ENCODE measurements around the gene CCNI2.

DNA sequence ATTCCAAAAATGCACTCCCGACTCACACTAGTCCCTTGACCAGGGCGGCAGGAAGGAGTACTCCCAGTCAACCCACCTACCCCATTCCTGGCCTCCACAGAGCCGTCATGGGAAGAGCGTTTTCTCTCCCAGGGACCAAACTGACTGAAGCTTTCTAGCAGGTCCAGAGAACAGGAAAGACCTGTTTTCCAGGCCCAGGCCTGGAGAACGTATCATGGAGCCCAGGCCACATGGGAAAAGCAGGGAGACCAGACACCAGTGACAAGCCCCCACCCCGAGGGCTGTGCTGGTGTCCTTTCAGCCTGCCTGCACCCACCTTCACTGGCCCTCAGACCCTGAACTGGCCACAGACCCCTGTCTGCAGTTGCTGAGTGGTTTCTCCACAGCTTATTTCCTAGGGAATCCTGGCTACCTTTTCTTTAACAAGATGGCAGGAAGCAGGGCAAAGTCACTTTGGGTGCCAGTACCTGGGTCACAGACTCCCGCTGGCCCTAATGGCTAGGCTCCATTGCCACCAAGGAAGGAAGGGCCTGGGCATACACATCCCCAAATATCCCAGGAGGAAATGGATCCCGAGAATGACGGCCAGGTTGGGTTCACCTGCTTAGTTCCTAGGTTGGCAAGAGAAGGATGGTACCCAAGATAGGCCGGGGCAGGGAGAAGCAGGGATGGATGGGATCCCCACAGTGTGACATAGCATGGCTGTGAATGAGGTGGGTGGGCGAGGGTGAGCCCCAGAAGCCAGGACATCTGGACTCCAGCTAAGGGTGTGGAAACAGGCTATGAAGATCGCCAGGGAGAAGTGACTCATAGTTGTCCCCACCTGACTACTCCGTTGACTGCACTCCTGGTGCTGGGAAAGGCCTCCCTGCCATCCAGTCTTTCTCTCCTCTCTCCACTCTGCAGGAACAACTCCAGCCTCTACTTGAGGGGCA, 12.2 kb downstream of the CCNI2 start:
- TF ChIP-seq, protein P1, sequence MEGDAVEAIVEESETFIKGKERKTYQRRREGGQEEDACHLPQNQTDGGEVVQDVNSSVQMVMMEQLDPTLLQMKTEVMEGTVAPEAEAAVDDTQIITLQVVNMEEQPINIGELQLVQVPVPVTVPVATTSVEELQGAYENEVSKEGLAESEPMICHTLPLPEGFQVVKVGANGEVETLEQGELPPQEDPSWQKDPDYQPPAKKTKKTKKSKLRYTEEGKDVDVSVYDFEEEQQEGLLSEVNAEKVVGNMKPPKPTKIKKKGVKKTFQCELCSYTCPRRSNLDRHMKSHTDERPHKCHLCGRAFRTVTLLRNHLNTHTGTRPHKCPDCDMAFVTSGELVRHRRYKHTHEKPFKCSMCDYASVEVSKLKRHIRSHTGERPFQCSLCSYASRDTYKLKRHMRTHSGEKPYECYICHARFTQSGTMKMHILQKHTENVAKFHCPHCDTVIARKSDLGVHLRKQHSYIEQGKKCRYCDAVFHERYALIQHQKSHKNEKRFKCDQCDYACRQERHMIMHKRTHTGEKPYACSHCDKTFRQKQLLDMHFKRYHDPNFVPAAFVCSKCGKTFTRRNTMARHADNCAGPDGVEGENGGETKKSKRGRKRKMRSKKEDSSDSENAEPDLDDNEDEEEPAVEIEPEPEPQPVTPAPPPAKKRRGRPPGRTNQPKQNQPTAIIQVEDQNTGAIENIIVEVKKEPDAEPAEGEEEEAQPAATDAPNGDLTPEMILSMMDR (IDR thresholded peaks at IDR 0.05; ENCODE audit: low read length) = no peak
- no peak for TF ChIP-seq EZH2phosphoT487 (IDR thresholded peaks at IDR 0.05; ENCODE audit: low read length)
- TF ChIP-seq EZH2 (optimal IDR thresholded peaks at IDR 0.05; ENCODE audit: low read depth, low read length) = no peak
